ENCODE results near the gene COLEC11.

The COLEC11 gene

DNA sequence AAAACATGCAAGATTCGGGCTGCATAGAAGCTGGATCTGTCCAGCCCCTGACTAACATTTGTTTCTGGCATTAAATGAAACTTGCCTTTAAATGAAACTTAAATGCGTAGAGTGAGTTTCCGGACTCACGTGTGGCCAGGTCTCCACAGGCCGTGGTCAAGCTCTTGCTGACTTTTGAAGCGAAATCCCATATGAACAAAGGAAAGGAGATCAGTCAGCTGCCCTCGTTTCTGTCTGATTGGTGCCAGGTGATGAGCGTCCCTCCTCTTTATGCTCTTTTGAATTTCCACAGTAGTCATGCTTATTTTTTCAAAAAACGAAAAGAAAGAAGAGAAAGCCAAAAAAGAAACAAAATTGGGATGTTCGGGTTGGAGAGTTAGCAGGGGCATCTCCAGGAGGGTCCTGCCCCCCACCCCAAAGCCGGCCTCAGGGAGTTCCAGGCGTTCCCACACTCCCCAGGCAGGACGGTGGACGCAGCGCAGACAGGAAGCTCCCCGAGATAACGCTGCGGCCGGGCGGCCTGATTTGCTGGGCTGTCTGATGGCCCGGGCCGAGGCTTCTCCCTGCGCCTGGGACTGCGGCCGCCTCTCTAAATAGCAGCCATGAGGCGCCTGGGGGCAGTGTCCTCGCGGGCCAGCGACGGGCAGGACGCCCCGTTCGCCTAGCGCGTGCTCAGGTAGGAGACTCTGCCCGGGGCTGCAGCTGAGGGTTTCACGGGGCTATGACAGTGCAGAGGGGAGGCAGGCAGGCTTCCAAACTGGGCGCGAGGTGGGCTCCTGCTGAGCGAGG is at the start of gene COLEC11:
COLEC11 (plus strand) TSS at position 620 of the 789 bp plus-strand sequence. CDS start 9,229 bp downstream, outside the sequence.
- TF ChIP-seq, protein P1, sequence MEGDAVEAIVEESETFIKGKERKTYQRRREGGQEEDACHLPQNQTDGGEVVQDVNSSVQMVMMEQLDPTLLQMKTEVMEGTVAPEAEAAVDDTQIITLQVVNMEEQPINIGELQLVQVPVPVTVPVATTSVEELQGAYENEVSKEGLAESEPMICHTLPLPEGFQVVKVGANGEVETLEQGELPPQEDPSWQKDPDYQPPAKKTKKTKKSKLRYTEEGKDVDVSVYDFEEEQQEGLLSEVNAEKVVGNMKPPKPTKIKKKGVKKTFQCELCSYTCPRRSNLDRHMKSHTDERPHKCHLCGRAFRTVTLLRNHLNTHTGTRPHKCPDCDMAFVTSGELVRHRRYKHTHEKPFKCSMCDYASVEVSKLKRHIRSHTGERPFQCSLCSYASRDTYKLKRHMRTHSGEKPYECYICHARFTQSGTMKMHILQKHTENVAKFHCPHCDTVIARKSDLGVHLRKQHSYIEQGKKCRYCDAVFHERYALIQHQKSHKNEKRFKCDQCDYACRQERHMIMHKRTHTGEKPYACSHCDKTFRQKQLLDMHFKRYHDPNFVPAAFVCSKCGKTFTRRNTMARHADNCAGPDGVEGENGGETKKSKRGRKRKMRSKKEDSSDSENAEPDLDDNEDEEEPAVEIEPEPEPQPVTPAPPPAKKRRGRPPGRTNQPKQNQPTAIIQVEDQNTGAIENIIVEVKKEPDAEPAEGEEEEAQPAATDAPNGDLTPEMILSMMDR (IDR thresholded peaks at IDR 0.05; ENCODE audit: low read depth, low read length, missing control alignments), result no peak
- no peak for DNase-seq (ENCODE audit: low read depth)
- H3K4me3 ChIP-seq (ENCODE audit: low read depth, low read length), result no peak within 1 kb of the TSS

DNA sequence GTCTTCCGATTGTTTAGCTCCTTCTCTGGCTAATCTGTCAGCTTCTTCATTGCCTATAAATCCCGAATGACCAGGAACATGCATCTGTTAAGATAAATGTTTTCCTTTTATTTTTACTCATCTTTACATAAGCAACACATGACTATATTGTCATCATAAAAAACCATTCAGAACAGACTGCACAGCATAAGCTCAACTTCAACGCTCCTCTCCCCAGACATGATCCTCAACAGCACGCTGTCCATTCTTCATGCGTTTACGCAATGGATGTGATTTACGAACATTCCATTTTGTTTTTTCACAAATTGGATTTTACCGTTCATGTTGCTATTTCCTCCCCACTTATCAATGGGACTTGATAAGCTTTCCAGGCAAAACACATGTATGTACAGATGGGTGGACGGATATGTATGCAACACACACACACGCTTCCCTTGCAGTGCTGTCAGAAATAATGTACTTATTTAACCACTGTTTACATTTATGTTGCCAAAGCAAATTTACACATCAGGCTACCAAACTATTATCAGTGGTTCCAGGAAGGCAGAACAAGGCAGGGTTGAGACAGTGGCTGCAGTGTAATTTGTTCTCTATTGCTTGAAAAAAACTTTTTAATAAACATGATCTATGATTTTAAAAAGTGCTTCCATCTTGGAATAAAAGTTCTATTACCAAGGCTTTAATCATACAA is 49.0 kb upstream of the COLEC11 start:
- TF ChIP-seq, protein P1 (IDR thresholded peaks at IDR 0.05; ENCODE audit: low read depth, low read length, missing control alignments), result no peak
- DNase-seq (ENCODE audit: low read depth), result no peak
- H3K4me3 ChIP-seq (ENCODE audit: low read depth, low read length), result no peak overlapping the region

DNA sequence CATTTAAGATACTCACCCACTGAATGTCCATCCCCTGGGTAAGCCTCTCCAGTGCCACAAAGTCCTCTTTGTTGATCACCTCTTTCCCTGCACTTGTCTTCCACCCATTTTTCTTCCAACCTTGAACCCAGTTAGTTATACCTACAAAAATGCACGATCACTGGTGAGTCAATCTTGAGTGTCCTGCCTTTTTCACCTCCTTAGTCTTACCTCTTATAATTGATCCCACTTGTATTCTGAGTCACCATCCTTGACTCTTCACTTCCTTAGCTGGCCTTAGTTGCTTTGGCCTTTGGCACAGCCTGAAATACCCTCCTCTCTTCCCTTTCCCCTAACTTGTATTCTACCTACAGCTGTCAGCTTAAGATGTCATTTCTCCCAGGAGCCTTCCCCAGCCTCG is 47.0 kb upstream of the COLEC11 start:
- DNase-seq (ENCODE audit: low read depth), result no peak
- H3K4me3 ChIP-seq (ENCODE audit: low read depth, low read length), result no peak overlapping the region
- TF ChIP-seq, protein P1 (IDR thresholded peaks at IDR 0.05; ENCODE audit: low read depth, low read length, missing control alignments), result no peak

DNA sequence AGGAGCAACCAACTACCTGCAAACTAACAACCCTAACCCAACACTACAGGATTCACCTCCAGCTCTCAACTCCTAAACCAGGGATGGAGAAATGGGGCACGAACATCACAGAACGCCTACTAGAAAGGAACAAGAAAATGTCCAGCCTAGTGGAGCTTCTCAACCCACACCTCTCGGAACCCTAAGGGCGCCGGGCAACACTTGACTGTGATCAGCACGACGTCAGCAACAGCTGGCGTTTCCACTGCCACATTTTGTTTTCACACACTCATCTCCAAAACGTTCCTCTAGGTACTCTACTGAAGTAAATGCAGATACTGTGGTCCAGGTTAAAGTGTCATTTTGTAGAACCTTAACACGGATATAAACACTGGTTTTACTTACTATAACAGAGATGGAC is 41.0 kb upstream of the COLEC11 start:
- no peak overlapping the region for H3K4me3 ChIP-seq (ENCODE audit: low read depth, low read length)
- TF ChIP-seq, protein P1 (IDR thresholded peaks at IDR 0.05; ENCODE audit: low read depth, low read length, missing control alignments), result no peak

DNA sequence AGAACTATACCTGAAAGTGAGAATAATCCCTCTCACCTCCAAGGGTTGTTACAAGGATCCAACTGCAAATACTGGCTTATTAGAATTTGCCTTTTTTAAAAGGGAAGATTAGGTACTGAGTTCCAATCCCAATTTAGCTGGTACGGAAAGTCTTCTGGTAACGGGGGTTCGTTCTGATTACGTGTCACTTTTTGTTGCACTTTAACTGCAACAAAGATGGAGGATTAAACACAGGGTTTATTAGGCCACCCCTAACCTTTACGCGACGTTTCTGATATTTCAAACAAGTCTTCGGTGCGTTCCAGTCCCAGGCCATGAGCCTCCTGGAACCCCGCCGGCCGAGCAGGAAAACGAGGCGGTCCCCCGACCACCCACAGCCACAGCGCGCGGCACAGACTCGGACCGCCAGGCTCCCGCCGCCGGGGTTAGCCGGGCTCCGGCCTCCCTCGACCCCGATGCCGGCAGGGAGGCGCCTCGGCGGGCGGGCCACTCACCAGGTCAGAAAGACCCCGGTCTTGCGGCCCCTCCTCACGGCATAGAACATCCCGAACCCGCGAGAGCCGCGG is 37.2 kb upstream of the COLEC11 start:
- TF ChIP-seq, protein P1 (IDR thresholded peaks at IDR 0.05; ENCODE audit: low read depth, low read length, missing control alignments), result no peak
- DNase-seq (ENCODE audit: low read depth), result no peak
- peak overlapping the region; percentile 90 for H3K4me3 ChIP-seq (ENCODE audit: low read depth, low read length)

More for the DNA sequence above, 41.0 kb upstream of the COLEC11 start:
- DNase-seq (ENCODE audit: low read depth), result no peak

DNA sequence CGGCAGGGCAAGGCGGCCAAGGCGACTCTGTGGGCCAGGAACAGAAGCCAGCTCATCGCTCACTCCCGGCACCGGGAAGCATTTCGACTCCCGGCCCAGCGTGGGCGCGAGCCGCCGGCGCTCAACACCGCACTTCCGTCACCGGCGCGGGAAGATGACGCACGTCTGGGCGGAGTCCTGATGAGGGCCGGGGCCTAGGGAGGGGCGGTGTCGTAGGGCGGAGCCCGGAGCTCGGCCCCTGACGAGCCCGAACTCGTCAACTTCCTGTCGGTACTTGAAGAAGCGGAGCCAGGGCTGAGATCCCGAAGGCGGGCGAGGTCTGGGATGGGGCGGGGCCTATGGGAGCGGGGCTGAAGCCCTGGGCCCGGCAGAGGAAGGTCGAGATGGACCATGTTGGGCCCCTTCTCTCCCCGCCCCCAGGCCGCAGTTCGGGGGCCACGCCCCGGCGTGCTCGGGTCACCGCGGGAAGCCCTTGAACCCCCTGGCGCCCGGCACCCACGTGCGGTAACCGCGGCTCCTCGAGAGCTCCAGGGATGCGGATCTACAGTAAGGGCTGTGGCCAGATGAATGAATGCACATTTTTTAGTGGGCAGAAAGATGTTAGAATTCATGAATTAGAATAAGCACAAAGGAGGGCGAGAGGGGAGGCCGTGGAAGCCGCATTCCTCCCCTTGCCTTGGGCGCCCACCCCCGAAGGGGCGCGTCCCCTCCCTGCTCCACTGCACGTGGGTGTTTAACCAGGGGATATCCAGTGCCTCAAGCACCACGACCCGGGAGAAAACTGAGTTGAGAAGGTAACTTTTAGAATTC is 36.5 kb upstream of the COLEC11 start, which contains the start of gene RNASEH1:
RNASEH1 (minus strand) TSS at position 129 of the 810 bp plus-strand sequence; CDS start at position 56, 73 bp downstream.
- peak within 1 kb of the TSS; percentile 90 for H3K4me3 ChIP-seq (ENCODE audit: low read depth, low read length)
- TF ChIP-seq, protein P1 (IDR thresholded peaks at IDR 0.05; ENCODE audit: low read depth, low read length, missing control alignments), result no peak
- DNase-seq (ENCODE audit: low read depth), result peak; percentile 95

Measured in GM12864 (cell line).